Vagina (tissue), 2 donors: ENCODE results near the gene ZNF423. TPM values are rescaled to one million over a fixed set of nuclear protein-coding genes. Genes with fewer than 3 reads are reported as not detected.
"Not testable (repeated sequence)": the region's sequence is repeated elsewhere in the genome, so short reads cannot be mapped to it uniquely, and the experiment has no call there.

Source experiments
- DNase-seq, 2 donors: peaks; one replicate each; pipeline ENCODE4 v3.0.0-alpha.2; 2017; ENCODE audit errors: extremely low spot score in 2 of 2
- H3K27ac ChIP-seq: fragments of 200-600 bp; sonication (generic); one replicate; pipeline ENCODE4 v1.5.1; 2019
- H3K27me3 ChIP-seq: fragments of 200-600 bp; sonication (generic); one replicate; pipeline ENCODE4 v1.5.1; 2019
- H3K36me3 ChIP-seq, 2 donors: fragments of 200-600 bp; sonication (generic); one replicate each; pipeline ENCODE4 v1.5.1; 2017 to 2019
- H3K4me1 ChIP-seq: fragments of 200-600 bp; sonication (generic); one replicate; pipeline ENCODE4 v1.5.1; 2019
- H3K4me3 ChIP-seq, 2 donors: fragments of 200-600 bp; sonication (generic); 1 replicate in 1 of 2; 2 replicates in 1 of 2; pipeline ENCODE4 v1.5.1; 2016 to 2019
- H3K9me3 ChIP-seq: fragments of 200-600 bp; sonication (generic); one replicate; pipeline ENCODE4 v1.5.1; 2019
- CTCF ChIP-seq, 3 experiments: fragments of 450-650 bp in 2 of 3; fragments of 200-600 bp in 1 of 3; sonication (generic) in 1 of 3; IDR thresholded peaks; one replicate each; pipeline ENCODE4 v1.5.1; 2017 to 2019; ENCODE audit warnings: antibody characterized with exemption in 3 of 3, mild to moderate bottlenecking in 2 of 3, moderate library complexity in 2 of 3
- POLR2A ChIP-seq, 2 donors: fragments of 450-650 bp; IDR thresholded peaks; one replicate each; pipeline ENCODE4 v1.6.1; 2017; ENCODE audit warnings: antibody characterized with exemption in 2 of 2, mild to moderate bottlenecking in 2 of 2, moderate library complexity in 2 of 2
- POLR2AphosphoS5 ChIP-seq, 2 donors: sonication (generic); formaldehyde crosslinking; IDR thresholded peaks; one replicate each; pipeline ENCODE4 v1.9.0; 2017; ENCODE audit warnings: antibody characterized with exemption in 2 of 2, mild to moderate bottlenecking in 2 of 2, low read depth in 1 of 2; ENCODE audit not compliant: insufficient read depth in 1 of 2
- intact Hi-C: fragments of 100-400 bp; cut with DNase I; formaldehyde crosslinking; loops from one replicate; pipeline ENCODE4 v1.15.1; 2023
- total RNA-seq: library from RNA; depleted of rRNA; stranded (reverse); fragments of >200 nt; gene quantifications from one replicate; pipeline ENCODE4 v1.2.3, GENCODE V29; 2016

ZNF423 gene
- total RNA-seq, 1 donor from 2014 or later, result 10.3 TPM

- intact Hi-C loops, result no loop called here
Measured at GRCh38 chr16:49514073-49514980, 341.6 kb downstream of the ZNF423 start.

DNA sequence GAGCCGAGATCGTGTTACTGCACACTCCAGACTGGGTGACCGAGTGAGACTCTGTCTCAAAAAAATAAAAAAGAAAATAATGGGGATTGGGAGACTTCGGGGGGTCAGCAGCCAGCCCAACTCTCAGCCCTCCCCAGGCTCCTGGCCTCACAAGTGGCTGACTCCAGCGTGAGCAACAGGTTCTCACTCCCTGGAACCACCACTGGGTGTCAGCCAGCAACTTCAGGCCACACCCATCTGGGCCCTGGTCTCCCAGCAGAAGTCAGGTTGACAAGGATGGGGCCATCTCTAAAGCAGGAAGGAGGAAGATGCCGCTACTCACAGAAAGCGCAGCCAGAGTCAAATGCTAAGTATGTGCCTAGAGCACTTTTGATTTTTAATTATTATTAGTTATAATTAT lies 342.9 kb downstream of the ZNF423 start:
- Histone ChIP-seq H3K4me3 (no peak overlapping the region), H3K4me1 (no peaks in the 10 kb centered on the region), H3K27ac (no peak overlapping the region), H3K36me3 (no peaks in the 10 kb centered on the region), H3K27me3 (no peaks in the 10 kb centered on the region), H3K9me3 (no peaks in the 10 kb centered on the region)
- DNase-seq, result no peak
- intact Hi-C loops, result no loop called here
- no peak for TF ChIP-seq CTCF (IDR thresholded peaks at IDR 0.05)
- no peak for TF ChIP-seq POLR2AphosphoS5 (IDR thresholded peaks at IDR 0.05; ENCODE audit: insufficient read depth in 1 of 2, low read depth in 1 of 2)
- no peak for TF ChIP-seq POLR2A (IDR thresholded peaks at IDR 0.05)

More at GRCh38 chr16:49514073-49514980, 341.6 kb downstream of the ZNF423 start:
- Histone ChIP-seq H3K27me3 (no peaks in the 10 kb centered on the region), H3K4me1 (no peaks in the 10 kb centered on the region), H3K4me3 (no peak overlapping the region), H3K9me3 (no peaks in the 10 kb centered on the region), H3K27ac (no peak overlapping the region), H3K36me3 (no peaks in the 10 kb centered on the region)
- DNase-seq, result no peak
- no peak for TF ChIP-seq POLR2A (IDR thresholded peaks at IDR 0.05)
- TF ChIP-seq POLR2AphosphoS5 (IDR thresholded peaks at IDR 0.05; ENCODE audit: insufficient read depth in 1 of 2, low read depth in 1 of 2), result no peak

GRCh38 chr16:49510654-49511305 lies 345.1 kb downstream of the ZNF423 start:
- H3K4me3 ChIP-seq, result no peak overlapping the region
- no peaks in the 10 kb centered on the region for H3K4me1 ChIP-seq
- DNase-seq, result no peak
- no peaks in the 10 kb centered on the region for H3K9me3 ChIP-seq
- no peaks in the 10 kb centered on the region for H3K27me3 ChIP-seq
- intact Hi-C loops, result no loop called here
- H3K36me3 ChIP-seq, result no peaks in the 10 kb centered on the region
- H3K27ac ChIP-seq, result no peak overlapping the region
- no peak for TF ChIP-seq POLR2A (IDR thresholded peaks at IDR 0.05)
- TF ChIP-seq CTCF (IDR thresholded peaks at IDR 0.05), result no peak
- no peak for TF ChIP-seq POLR2AphosphoS5 (IDR thresholded peaks at IDR 0.05; ENCODE audit: insufficient read depth in 1 of 2, low read depth in 1 of 2)

- Histone ChIP-seq H3K27me3 (no peaks in the 10 kb centered on the region), H3K36me3 (no peaks in the 10 kb centered on the region), H3K27ac (no peak overlapping the region), H3K4me3 (no peak overlapping the region), H3K9me3 (no peaks in the 10 kb centered on the region), H3K4me1 (no peaks in the 10 kb centered on the region)
- DNase-seq, result no peak
- TF ChIP-seq POLR2AphosphoS5 (IDR thresholded peaks at IDR 0.05; ENCODE audit: insufficient read depth in 1 of 2, low read depth in 1 of 2) (no peak), POLR2A (IDR thresholded peaks at IDR 0.05) (no peak), CTCF (IDR thresholded peaks at IDR 0.05) (no peak)
- intact Hi-C loops, result no loop called here
Measured at GRCh38 chr16:49510141-49510540, 345.8 kb downstream of the ZNF423 start.

DNA sequence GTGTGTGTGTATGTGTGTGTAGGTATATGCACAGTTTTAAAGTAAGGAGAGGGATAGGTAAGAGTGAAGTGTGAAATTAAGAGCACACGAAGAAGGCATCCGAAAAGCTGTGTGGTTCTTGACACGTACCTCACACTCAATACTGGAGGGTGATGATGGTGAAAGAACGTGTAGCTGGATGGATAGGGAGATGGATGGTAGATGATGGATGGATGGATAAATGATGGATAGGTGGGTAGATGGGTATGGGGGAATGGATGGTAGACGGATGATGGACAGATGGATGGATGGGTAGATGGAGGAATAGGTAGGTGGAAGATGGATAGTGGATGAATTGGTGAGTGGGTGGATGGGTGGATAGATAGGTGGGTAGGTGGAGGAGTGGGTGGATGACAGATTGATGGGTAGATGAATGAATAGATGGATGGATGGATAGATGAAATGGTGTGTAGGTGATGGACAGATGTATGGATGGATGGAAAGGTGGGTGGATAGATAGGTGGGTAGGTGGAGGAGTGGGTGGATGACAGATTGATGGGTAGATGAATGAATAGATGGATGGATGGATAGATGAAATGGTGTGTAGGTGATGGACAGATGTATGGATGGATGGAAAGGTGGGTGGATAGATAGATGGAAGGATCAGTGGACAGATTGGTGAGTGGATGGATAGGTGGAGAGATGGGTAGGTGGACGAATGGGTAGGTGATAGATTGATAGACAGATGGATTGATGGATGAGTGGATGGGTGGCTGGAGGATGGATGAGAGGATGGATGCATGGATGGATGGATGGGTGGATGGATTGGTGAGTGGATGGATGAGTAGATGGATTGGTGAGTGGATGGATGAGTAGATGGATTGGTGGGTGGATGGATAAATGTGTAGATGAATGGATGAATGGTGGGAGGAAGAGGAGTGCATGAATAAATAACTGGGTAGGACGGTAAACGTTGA lies 349.6 kb downstream of the ZNF423 start:
- H3K36me3 ChIP-seq, H3K27me3 ChIP-seq, H3K4me1 ChIP-seq, intact Hi-C loops, H3K9me3 ChIP-seq, H3K4me3 ChIP-seq, H3K27ac ChIP-seq, DNase-seq: not testable (repeated sequence)
